Middle frontal gyrus (tissue), 1 donor: ENCODE data around the gene TAPBPL.
"Not testable (repeated sequence)": the region's sequence is repeated elsewhere in the genome, so short reads cannot be mapped to it uniquely, and the experiment has no call there.

ENCODE experiments used
- DNase-seq: peaks from one replicate; pipeline ENCODE4 v3.0.0-alpha.2; 2015; ENCODE audit warnings: low spot score; ENCODE audit errors: extremely low spot score

The TAPBPL gene

GRCh38 chr12:6489449-6489848, 37.6 kb downstream of the TAPBPL start:
- DNase-seq = no peak

GRCh38 chr12:6490673-6491072, 38.8 kb downstream of the TAPBPL start:
- DNase-seq = not testable (repeated sequence)

GRCh38 chr12:6492838-6493496, 41.1 kb downstream of the TAPBPL start, which contains the start of gene MRPL51:
TSS of gene MRPL51 (minus strand) at chr12:6493262. CDS start at chr12:6493136, 126 bp downstream.
- DNase-seq = peak; percentile 90

- peak; percentile 93 for DNase-seq
These were observed 41.8 kb downstream of the TAPBPL start, which contains the start of gene NCAPD2 for GRCh38 chr12:6493497-6494257. TSS of gene NCAPD2 (plus strand) at chr12:6494102. CDS start at chr12:6495099, 997 bp downstream.

GRCh38 chr12:6494258-6494743, 42.5 kb downstream of the TAPBPL start:
- no peak for DNase-seq

GRCh38 chr12:6494968-6495367, 43.1 kb downstream of the TAPBPL start:
- no peak for DNase-seq

GRCh38 chr12:6497291-6497690, 45.4 kb downstream of the TAPBPL start:
- DNase-seq = not testable (repeated sequence)

GRCh38 chr12:6500466-6500865, 48.6 kb downstream of the TAPBPL start:
- no peak for DNase-seq

GRCh38 chr12:6507102-6507998, 55.5 kb downstream of the TAPBPL start:
- no peak for DNase-seq

- no peak for DNase-seq
These were observed 56.2 kb downstream of the TAPBPL start for GRCh38 chr12:6508087-6508486.
